Sigmoid colon (tissue), 4 donors: ENCODE measurements around the gene IGFBP3.

ENCODE experiments used
- POLR2AphosphoS5 ChIP-seq, 4 donors: sonication (generic); formaldehyde crosslinking; IDR thresholded peaks; one replicate each; pipeline ENCODE4 v1.6.1; 2017; ENCODE audit warnings: antibody characterized with exemption in 4 of 4
- TF ChIP-seq, protein P1 (sequence below), 4 experiments: fragments of 450-650 bp in 3 of 4; fragments of 200-600 bp in 1 of 4; IDR thresholded peaks; one replicate each; pipeline ENCODE4 v1.5.1; 2016 to 2019; ENCODE audit warnings: antibody characterized with exemption in 4 of 4, mild to moderate bottlenecking in 3 of 4, moderate library complexity in 2 of 4

- TF ChIP-seq, protein P1, sequence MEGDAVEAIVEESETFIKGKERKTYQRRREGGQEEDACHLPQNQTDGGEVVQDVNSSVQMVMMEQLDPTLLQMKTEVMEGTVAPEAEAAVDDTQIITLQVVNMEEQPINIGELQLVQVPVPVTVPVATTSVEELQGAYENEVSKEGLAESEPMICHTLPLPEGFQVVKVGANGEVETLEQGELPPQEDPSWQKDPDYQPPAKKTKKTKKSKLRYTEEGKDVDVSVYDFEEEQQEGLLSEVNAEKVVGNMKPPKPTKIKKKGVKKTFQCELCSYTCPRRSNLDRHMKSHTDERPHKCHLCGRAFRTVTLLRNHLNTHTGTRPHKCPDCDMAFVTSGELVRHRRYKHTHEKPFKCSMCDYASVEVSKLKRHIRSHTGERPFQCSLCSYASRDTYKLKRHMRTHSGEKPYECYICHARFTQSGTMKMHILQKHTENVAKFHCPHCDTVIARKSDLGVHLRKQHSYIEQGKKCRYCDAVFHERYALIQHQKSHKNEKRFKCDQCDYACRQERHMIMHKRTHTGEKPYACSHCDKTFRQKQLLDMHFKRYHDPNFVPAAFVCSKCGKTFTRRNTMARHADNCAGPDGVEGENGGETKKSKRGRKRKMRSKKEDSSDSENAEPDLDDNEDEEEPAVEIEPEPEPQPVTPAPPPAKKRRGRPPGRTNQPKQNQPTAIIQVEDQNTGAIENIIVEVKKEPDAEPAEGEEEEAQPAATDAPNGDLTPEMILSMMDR (IDR thresholded peaks at IDR 0.05): no peak
- no peak for TF ChIP-seq POLR2AphosphoS5 (IDR thresholded peaks at IDR 0.05)
These were observed 2.7 kb upstream of the IGFBP3 start for GRCh38 chr7:45923818-45924217.
